A673 (cell line): ENCODE measurements around the gene THAP12. TPM values are rescaled to one million over a fixed set of nuclear protein-coding genes. Genes with fewer than 3 reads are reported as not detected.

Source experiments
- BruUV-seq: library from RNA; stranded (reverse); fragments of 400-500 nt; replicated peaks from 2 replicates; lab custom pipeline; 2021; lab: Mats Ljungman, UMichigan
- CTCF ChIA-PET: fragments of 300-600 bp; sonication (Branson Sonifier 250); formaldehyde crosslinking; loops from one replicate; lab custom pipeline; 2022; ENCODE audit warnings: antibody characterized with exemption; lab: Charles Lee
- POLR2A ChIA-PET: fragments of 300-600 bp; sonication (Branson Sonifier 250); formaldehyde crosslinking; loops from one replicate; lab custom pipeline; 2022; ENCODE audit warnings: antibody characterized with exemption; ENCODE audit not compliant: low non-redundant PET; lab: Charles Lee
- DNase-seq: peaks from one replicate; pipeline ENCODE4 v3.0.0-alpha.2; 2015; ENCODE audit warnings: low spot score
- H3K27ac ChIP-seq: fragments of 200-600 bp; sonication (generic); 2 replicates; pipeline ENCODE4 v1.5.1; 2016; ENCODE audit warnings: mixed run types, low read depth, mild to moderate bottlenecking, mixed read lengths, antibody characterized with exemption, low read length; ENCODE audit not compliant: poor library complexity, severe bottlenecking
- H3K27me3 ChIP-seq: fragments of 200-600 bp; sonication (generic); replicated peaks from 2 replicates; pipeline ENCODE4 v1.6.1; 2017; ENCODE audit warnings: mixed run types, low read depth, mild to moderate bottlenecking, mixed read lengths, antibody characterized with exemption, low read length; ENCODE audit not compliant: insufficient read depth, poor library complexity
- H3K36me3 ChIP-seq: fragments of 200-600 bp; sonication (generic); 2 replicates; pipeline ENCODE4 v1.6.1; 2016; ENCODE audit warnings: mixed run types, mild to moderate bottlenecking, mixed read lengths, antibody characterized with exemption, low read length; ENCODE audit not compliant: insufficient read depth, poor library complexity, severe bottlenecking
- H3K4me1 ChIP-seq: fragments of 200-600 bp; sonication (generic); 2 replicates; pipeline ENCODE4 v1.6.1; 2017; ENCODE audit warnings: mixed run types, mild to moderate bottlenecking, mixed read lengths, antibody characterized with exemption, low read length; ENCODE audit not compliant: insufficient read depth, poor library complexity, severe bottlenecking
- H3K4me3 ChIP-seq: fragments of 200-600 bp; sonication (generic); 2 replicates; pipeline ENCODE4 v1.5.1; 2016; ENCODE audit warnings: low read depth, mixed run types, mild to moderate bottlenecking, mixed read lengths, low read length; ENCODE audit not compliant: poor library complexity, severe bottlenecking
- H3K9me3 ChIP-seq: fragments of 200-600 bp; sonication (generic); 2 replicates; pipeline ENCODE4 v1.6.1; 2016; ENCODE audit warnings: mixed run types, low read depth, mild to moderate bottlenecking, mixed read lengths, antibody characterized with exemption, low read length; ENCODE audit not compliant: poor library complexity, severe bottlenecking
- CTCF ChIP-seq: fragments of 300-800, 200-600 bp; sonication (generic); conservative IDR thresholded peaks from 2 replicates; pipeline ENCODE4 v1.5.1; 2017; ENCODE audit warnings: low read depth, mild to moderate bottlenecking, antibody characterized with exemption, low read length, moderate library complexity, mixed read lengths
- EZH2 ChIP-seq: fragments of 200-600 bp; sonication (generic); IDR thresholded peaks from 2 replicates; pipeline ENCODE4 v1.6.1; 2017; ENCODE audit warnings: borderline replicate concordance, low read depth, mild to moderate bottlenecking, mixed read lengths, antibody characterized with exemption, low read length; ENCODE audit not compliant: poor library complexity, severe bottlenecking
- intact Hi-C: fragments of 100-400 bp; cut with micrococcal nuclease; formaldehyde crosslinking; loops from one replicate; pipeline ENCODE4 v1.10.0; 2022; ENCODE audit not compliant: unreplicated experiment
- total RNA-seq: library from RNA; stranded (reverse); gene quantifications from 2 replicates; pipeline ENCODE4 v1.2.3, GENCODE V29; 2021

The THAP12 gene
- total RNA-seq, 1 experiment from 2014 or later, result 53.1 TPM

- no peak for DNase-seq
- no peak overlapping the region for H3K27ac ChIP-seq
- H3K9me3 ChIP-seq, result peaks cover 7% of the 10 kb centered on the region
- POLR2A ChIA-PET, result no interaction called here
- TF ChIP-seq CTCF, result no peak
- no peak for TF ChIP-seq EZH2
- CTCF ChIA-PET, result no interaction called here
- no TSS peak for BruUV-seq
- intact Hi-C loops, result no loop called here
- H3K4me3 ChIP-seq, result no peak overlapping the region
- H3K4me1 ChIP-seq, result no peaks in the 10 kb centered on the region
- H3K27me3 ChIP-seq, result no peaks in the 10 kb centered on the region
- no peaks in the 10 kb centered on the region for H3K36me3 ChIP-seq
These were observed 46.0 kb downstream of the THAP12 start for GRCh38 chr11:76334826-76335389.

GRCh38 chr11:76330651-76331050, 50.3 kb downstream of the THAP12 start:
- Histone ChIP-seq H3K4me3 (no peak overlapping the region), H3K9me3 (peaks cover 6% of the 10 kb centered on the region), H3K4me1 (no peaks in the 10 kb centered on the region), H3K27ac (no peak overlapping the region), H3K36me3 (no peaks in the 10 kb centered on the region), H3K27me3 (no peaks in the 10 kb centered on the region)
- no TSS peak for BruUV-seq
- intact Hi-C loops, result no loop called here
- TF ChIP-seq CTCF (no peak), EZH2 (no peak)
- ChIA-PET POLR2A (no interaction called here), CTCF (no interaction called here)
- DNase-seq, result no peak

GRCh38 chr11:76329983-76330382, 50.9 kb downstream of the THAP12 start:
- Histone ChIP-seq H3K4me3 (no peak overlapping the region), H3K27ac (no peak overlapping the region), H3K27me3 (no peaks in the 10 kb centered on the region), H3K4me1 (no peaks in the 10 kb centered on the region), H3K36me3 (no peaks in the 10 kb centered on the region), H3K9me3 (no peaks in the 10 kb centered on the region)
- intact Hi-C loops, result no loop called here
- DNase-seq, result no peak
- ChIA-PET POLR2A (no interaction called here), CTCF (no interaction called here)
- BruUV-seq, result no TSS peak
- TF ChIP-seq EZH2 (no peak), CTCF (no peak)
